ENCODE data around the gene APMAP. TPM values are rescaled to one million over a fixed set of nuclear protein-coding genes. Genes with fewer than 3 reads are reported as not detected.

Gene APMAP
- total RNA-seq, 1 donor from 2014 or later = 81.3 TPM

- Mint-ChIP-seq H3K4me1 (ENCODE audit: low read depth) (peaks cover 16% of the 10 kb centered on the region), H3K9me3 (ENCODE audit: low read depth) (no peaks in the 10 kb centered on the region), H3K27me3 (no peaks in the 10 kb centered on the region), H3K4me3 (ENCODE audit: low read depth) (no peak overlapping the region), H3K27ac (peak overlapping the region; percentile 72), H3K36me3 (ENCODE audit: insufficient read depth) (peaks cover 2% of the 10 kb centered on the region)
- no peak for DNase-seq (ENCODE audit: low spot score, unreplicated experiment)
- TF ChIP-seq CTCF (IDR thresholded peaks at IDR 0.05; ENCODE audit: unreplicated experiment) = no peak
Observed at GRCh38 chr20:24989162-24989561, 3.4 kb downstream of the APMAP start.

GRCh38 chr20:24987873-24988835 is 4.4 kb downstream of the APMAP start:
- H3K36me3 Mint-ChIP-seq (ENCODE audit: insufficient read depth) = peaks cover 4% of the 10 kb centered on the region
- H3K4me3 Mint-ChIP-seq (ENCODE audit: low read depth) = no peak overlapping the region
- no peak overlapping the region for H3K27ac Mint-ChIP-seq
- no peaks in the 10 kb centered on the region for H3K9me3 Mint-ChIP-seq (ENCODE audit: low read depth)
- no peak for TF ChIP-seq CTCF (IDR thresholded peaks at IDR 0.05; ENCODE audit: unreplicated experiment)
- no peaks in the 10 kb centered on the region for H3K27me3 Mint-ChIP-seq
- peaks cover 16% of the 10 kb centered on the region for H3K4me1 Mint-ChIP-seq (ENCODE audit: low read depth)
- no peak for DNase-seq (ENCODE audit: low spot score, unreplicated experiment)

GRCh38 chr20:24987244-24987643 is 5.3 kb downstream of the APMAP start:
- no peak overlapping the region for H3K27ac Mint-ChIP-seq
- TF ChIP-seq CTCF (IDR thresholded peaks at IDR 0.05; ENCODE audit: unreplicated experiment) = no peak
- H3K36me3 Mint-ChIP-seq (ENCODE audit: insufficient read depth) = peaks cover 10% of the 10 kb centered on the region
- H3K4me3 Mint-ChIP-seq (ENCODE audit: low read depth) = no peak overlapping the region
- H3K9me3 Mint-ChIP-seq (ENCODE audit: low read depth) = no peaks in the 10 kb centered on the region
- H3K27me3 Mint-ChIP-seq = no peaks in the 10 kb centered on the region
- peaks cover 16% of the 10 kb centered on the region for H3K4me1 Mint-ChIP-seq (ENCODE audit: low read depth)
- DNase-seq (ENCODE audit: low spot score, unreplicated experiment) = no peak

GRCh38 chr20:24986436-24987015 is 6.0 kb downstream of the APMAP start:
- Mint-ChIP-seq H3K9me3 (ENCODE audit: low read depth) (no peaks in the 10 kb centered on the region), H3K36me3 (ENCODE audit: insufficient read depth) (peaks cover 12% of the 10 kb centered on the region), H3K4me1 (ENCODE audit: low read depth) (peaks cover 12% of the 10 kb centered on the region), H3K27me3 (no peaks in the 10 kb centered on the region), H3K27ac (peak overlapping the region; percentile 29), H3K4me3 (ENCODE audit: low read depth) (no peak overlapping the region)
- TF ChIP-seq CTCF (IDR thresholded peaks at IDR 0.05; ENCODE audit: unreplicated experiment) = no peak
- no peak for DNase-seq (ENCODE audit: low spot score, unreplicated experiment)

- Mint-ChIP-seq H3K27me3 (no peaks in the 10 kb centered on the region), H3K36me3 (ENCODE audit: insufficient read depth) (peaks cover 17% of the 10 kb centered on the region), H3K9me3 (ENCODE audit: low read depth) (no peaks in the 10 kb centered on the region), H3K4me3 (ENCODE audit: low read depth) (no peak overlapping the region), H3K4me1 (ENCODE audit: low read depth) (peaks cover 7% of the 10 kb centered on the region), H3K27ac (no peak overlapping the region)
- TF ChIP-seq CTCF (IDR thresholded peaks at IDR 0.05; ENCODE audit: unreplicated experiment) = no peak
- DNase-seq (ENCODE audit: low spot score, unreplicated experiment) = no peak
Observed at GRCh38 chr20:24985802-24986201, 6.7 kb downstream of the APMAP start.
